HG03066 (cell line): ENCODE data around the gene CFAP251.
"Not testable (repeated sequence)": the region's sequence is repeated elsewhere in the genome, so short reads cannot be mapped to it uniquely, and the experiment has no call there.

Experiments used
- ATAC-seq: cut with Tn5 transposase; IDR thresholded peaks from one replicate; pipeline ENCODE4 v1.9.1; 2021; ENCODE audit warnings: low read depth; ENCODE audit not compliant: unreplicated experiment

The CFAP251 gene

GRCh38 chr12:121899590-121899989, 18.8 kb upstream of the CFAP251 start:
- ATAC-seq, result no peak

- no peak for ATAC-seq
Measured at GRCh38 chr12:121903202-121903601, 15.2 kb upstream of the CFAP251 start.

GRCh38 chr12:121905746-121906145, 12.6 kb upstream of the CFAP251 start:
- ATAC-seq, result no peak

- no peak for ATAC-seq
Measured at GRCh38 chr12:121908702-121909101, 9.7 kb upstream of the CFAP251 start.

- ATAC-seq, result no peak
Measured at GRCh38 chr12:121911824-121912585, 6.4 kb upstream of the CFAP251 start.

GRCh38 chr12:121915841-121916321, 2.5 kb upstream of the CFAP251 start:
- no peak for ATAC-seq

- ATAC-seq, result no peak
Measured at GRCh38 chr12:121916719-121917118, 1.7 kb upstream of the CFAP251 start.

GRCh38 chr12:121918679-121919038, 267 bp downstream of the CFAP251 start:
- ATAC-seq, result peak; percentile 44

- no peak for ATAC-seq
Measured at GRCh38 chr12:121921066-121921465, 2.7 kb downstream of the CFAP251 start.

- no peak for ATAC-seq
Measured at GRCh38 chr12:121925358-121925695, 6.9 kb downstream of the CFAP251 start.

- no peak for ATAC-seq
Measured at GRCh38 chr12:121926874-121927706, 8.7 kb downstream of the CFAP251 start.

GRCh38 chr12:121927813-121928212, 9.4 kb downstream of the CFAP251 start:
- no peak for ATAC-seq

- ATAC-seq, result not testable (repeated sequence)
Measured at GRCh38 chr12:121929545-121929944, 11.2 kb downstream of the CFAP251 start.

- no peak for ATAC-seq
Measured at GRCh38 chr12:121930862-121931261, 12.5 kb downstream of the CFAP251 start.

- no peak for ATAC-seq
Measured at GRCh38 chr12:121932176-121932536, 13.8 kb downstream of the CFAP251 start.

- no peak for ATAC-seq
Measured at GRCh38 chr12:121932914-121933521, 14.6 kb downstream of the CFAP251 start.

- no peak for ATAC-seq
Measured at GRCh38 chr12:121933522-121934308, 15.3 kb downstream of the CFAP251 start.

- no peak for ATAC-seq
Measured at GRCh38 chr12:121934309-121934664, 15.9 kb downstream of the CFAP251 start.

- no peak for ATAC-seq
Measured at GRCh38 chr12:121937654-121938053, 19.3 kb downstream of the CFAP251 start.

GRCh38 chr12:121939186-121939585, 20.8 kb downstream of the CFAP251 start:
- ATAC-seq, result no peak
